HG03457 (cell line): ENCODE results near the gene SCARB1.

Source experiments
- ATAC-seq: cut with Tn5 transposase; IDR thresholded peaks from one replicate; pipeline ENCODE4 v1.9.1; 2021; ENCODE audit warnings: moderate number of reproducible peaks; ENCODE audit not compliant: unreplicated experiment

The SCARB1 gene

DNA sequence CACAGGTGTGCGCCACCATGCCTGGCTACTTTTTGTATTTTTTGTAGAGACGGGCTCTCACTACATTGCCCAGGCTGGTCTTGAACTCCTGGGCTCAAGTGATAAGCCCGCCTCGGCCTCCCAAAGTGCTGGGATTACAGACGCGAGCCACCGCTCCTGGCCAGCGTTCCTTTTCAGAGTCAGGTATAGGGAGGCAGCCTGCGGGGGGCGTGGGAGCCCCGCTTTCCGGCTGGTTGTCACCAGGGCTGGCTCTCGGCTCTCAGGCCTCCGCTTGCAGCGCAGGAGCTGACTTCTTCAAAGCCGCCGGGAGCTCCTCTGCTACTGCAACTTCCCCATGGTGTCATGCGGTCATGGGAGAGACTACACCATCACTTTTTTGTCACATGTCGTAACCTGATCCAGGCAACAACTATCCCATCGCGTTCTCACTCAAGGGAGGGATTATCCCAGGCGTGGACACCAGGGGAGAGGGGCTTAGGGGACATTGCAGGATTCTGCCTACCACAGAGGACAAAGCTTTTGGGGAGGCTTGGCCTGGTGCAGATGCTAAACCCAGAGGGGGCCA, 129.4 kb downstream of the SCARB1 start:
- no peak for ATAC-seq

GRCh38 chr12:124733086-124733485, 130.6 kb downstream of the SCARB1 start:
- ATAC-seq, result no peak

GRCh38 chr12:124732275-124733075, 131.2 kb downstream of the SCARB1 start:
- no peak for ATAC-seq

GRCh38 chr12:124731869-124732268, 131.8 kb downstream of the SCARB1 start:
- ATAC-seq, result no peak

GRCh38 chr12:124730455-124730932, 133.2 kb downstream of the SCARB1 start:
- ATAC-seq, result no peak

DNA sequence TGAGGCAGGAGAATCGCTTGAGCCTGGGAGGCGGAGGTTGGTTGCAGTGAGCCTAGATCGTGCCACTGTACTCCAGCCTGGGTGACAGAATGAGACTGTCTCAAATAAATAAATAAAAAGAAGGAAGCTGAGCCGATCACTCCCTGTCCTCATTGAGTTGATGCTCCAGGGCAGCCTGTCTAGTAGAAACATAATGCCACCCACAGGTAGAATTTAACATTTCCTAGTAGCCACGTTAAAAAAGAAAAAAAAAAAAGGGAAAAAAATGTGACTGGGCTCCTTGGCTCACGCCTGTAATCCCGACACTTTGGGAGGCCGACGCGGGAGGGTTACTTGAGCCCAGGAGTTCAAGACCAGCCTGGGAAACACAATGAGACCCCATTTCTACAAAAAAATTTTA, 135.7 kb downstream of the SCARB1 start:
- ATAC-seq, result no peak

DNA sequence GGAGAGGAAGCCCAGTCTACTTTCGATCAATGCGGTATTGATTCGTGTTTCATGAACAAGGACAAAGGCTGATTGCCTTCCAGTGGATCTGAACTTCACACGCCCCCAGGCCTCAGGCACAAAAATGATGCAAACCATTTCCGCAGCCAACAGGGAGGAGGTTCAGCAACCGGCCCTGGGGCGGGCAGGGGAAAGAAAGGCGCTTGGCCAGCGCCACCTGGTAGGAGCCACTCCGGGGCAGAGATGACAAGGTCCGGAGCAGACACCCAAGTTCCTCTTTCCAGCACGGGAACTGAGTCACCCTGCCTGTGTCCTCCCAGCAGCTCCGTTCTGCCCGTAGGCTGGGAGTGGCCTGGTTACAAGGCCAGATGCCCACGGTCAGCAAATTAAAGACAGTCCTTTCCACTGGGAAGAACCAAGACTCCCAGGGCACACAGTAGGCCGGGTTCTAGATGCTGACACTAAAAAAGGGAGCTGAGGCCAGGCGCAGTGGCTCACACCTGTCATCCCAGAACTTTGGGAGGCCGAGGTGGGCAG, 136.3 kb downstream of the SCARB1 start:
- no peak for ATAC-seq
